HEK293 (cell line): ENCODE measurements around the gene AGAP1.

Experiments used
- CTCF ChIA-PET: fragments of 350-600 bp; formaldehyde crosslinking; extraction: SDS; loops from one replicate; lab custom pipeline; 2021; ENCODE audit warnings: antibody characterized with exemption; lab: Yijun Ruan, JAX
- POLR2A ChIA-PET: fragments of 300-600 bp; formaldehyde crosslinking; extraction: SDS; loops from one replicate; lab custom pipeline; 2020; ENCODE audit warnings: antibody characterized with exemption, inconsistent platforms; lab: Yijun Ruan, JAX
- H3K27ac ChIP-seq: fragments of 200-500 bp; sonication (Bioruptor generic); 2 replicates; pipeline ENCODE4 v1.5.1; 2014; ENCODE audit warnings: low read depth, low read length, control low read depth, inconsistent platforms; ENCODE audit errors: extremely low read depth
- H3K36me3 ChIP-seq, 2 experiments: fragments of 200-500 bp in 1 of 2; sonication (Bioruptor generic) in 1 of 2; 1 replicate in 1 of 2; 2 replicates in 1 of 2; pipeline ENCODE4 v1.5.1; 2014 to 2017; ENCODE audit warnings: inconsistent platforms in 2 of 2, low read length in 2 of 2; ENCODE audit not compliant: control insufficient read depth in 2 of 2, insufficient read depth in 1 of 2
- H3K4me1 ChIP-seq: fragments of 200-500 bp; sonication (Bioruptor generic); 2 replicates; pipeline ENCODE4 v1.5.1; 2014; ENCODE audit warnings: mild to moderate bottlenecking, low read length, inconsistent platforms; ENCODE audit not compliant: control insufficient read depth, insufficient read depth
- H3K4me3 ChIP-seq: 2 replicates; pipeline ENCODE4 v1.5.1; 2011; ENCODE audit warnings: low read depth, mild to moderate bottlenecking, control low read depth, low read length, moderate library complexity
- H3K9me3 ChIP-seq: fragments of 200-500 bp; sonication (Bioruptor generic); 2 replicates; pipeline ENCODE4 v1.5.1; 2014; ENCODE audit warnings: low read depth, low read length, inconsistent platforms; ENCODE audit not compliant: control insufficient read depth, insufficient read depth
- GLI4 ChIP-seq: fragments of 450-650 bp; formaldehyde crosslinking; IDR thresholded peaks from 2 replicates; pipeline ENCODE4 v1.5.1; 2016; ENCODE audit warnings: missing biosample characterization, missing genetic modification characterization
- HOXD13 ChIP-seq: sonication (generic); formaldehyde crosslinking; IDR thresholded peaks from 2 replicates; pipeline ENCODE4 v1.8.0; 2022; ENCODE audit warnings: missing genetic modification reagents, borderline replicate concordance
- OVOL3 ChIP-seq: fragments of 450-650 bp; formaldehyde crosslinking; IDR thresholded peaks from 2 replicates; pipeline ENCODE4 v1.5.1; 2016; ENCODE audit warnings: missing biosample characterization, missing genetic modification characterization
- SP2 ChIP-seq: fragments of 450-650 bp; formaldehyde crosslinking; IDR thresholded peaks from 2 replicates; pipeline ENCODE4 v1.5.1; 2016; ENCODE audit warnings: missing biosample characterization, missing genetic modification characterization
- ZFP3 ChIP-seq: fragments of 450-650 bp; formaldehyde crosslinking; IDR thresholded peaks from 2 replicates; pipeline ENCODE4 v1.5.1; 2016; ENCODE audit warnings: low read depth, missing biosample characterization, missing genetic modification characterization
- ZFP41 ChIP-seq: fragments of 450-650 bp; formaldehyde crosslinking; IDR thresholded peaks from 2 replicates; pipeline ENCODE4 v1.5.1; 2016; ENCODE audit warnings: missing biosample characterization, missing genetic modification characterization, borderline replicate concordance
- ZNF112 ChIP-seq: fragments of 450-650 bp; formaldehyde crosslinking; IDR thresholded peaks from 2 replicates; pipeline ENCODE4 v1.5.0; 2017; ENCODE audit warnings: missing biosample characterization, missing genetic modification characterization
- ZNF132 ChIP-seq: fragments of 450-650 bp; formaldehyde crosslinking; IDR thresholded peaks from 2 replicates; pipeline ENCODE4 v1.5.1; 2017; ENCODE audit warnings: missing biosample characterization, missing genetic modification characterization, borderline replicate concordance
- ZNF133 ChIP-seq: fragments of 450-650 bp; formaldehyde crosslinking; IDR thresholded peaks from 2 replicates; pipeline ENCODE4 v1.5.1; 2016; ENCODE audit warnings: missing biosample characterization, missing genetic modification characterization
- ZNF157 ChIP-seq: fragments of 450-650 bp; formaldehyde crosslinking; IDR thresholded peaks from 2 replicates; pipeline ENCODE4 v1.5.1; 2016; ENCODE audit warnings: missing biosample characterization, missing genetic modification characterization
- ZNF16 ChIP-seq: fragments of 450-650 bp; formaldehyde crosslinking; IDR thresholded peaks from 2 replicates; pipeline ENCODE4 v1.5.1; 2016; ENCODE audit warnings: low read depth, missing biosample characterization, missing genetic modification characterization
- ZNF169 ChIP-seq: fragments of 450-650 bp; formaldehyde crosslinking; IDR thresholded peaks from 2 replicates; pipeline ENCODE4 v1.5.1; 2016; ENCODE audit warnings: missing biosample characterization, missing genetic modification characterization
- ZNF426 ChIP-seq: fragments of 450-650 bp; formaldehyde crosslinking; IDR thresholded peaks from 2 replicates; pipeline ENCODE4 v1.5.1; 2017; ENCODE audit warnings: missing biosample characterization, missing genetic modification characterization, mild to moderate bottlenecking, inconsistent platforms, moderate library complexity
- ZNF555 ChIP-seq: fragments of 450-650 bp; formaldehyde crosslinking; conservative IDR thresholded peaks from 2 replicates; pipeline ENCODE4 v1.5.1; 2017; ENCODE audit warnings: missing biosample characterization, mild to moderate bottlenecking, missing genetic modification characterization, inconsistent platforms
- ZNF558 ChIP-seq: fragments of 450-650 bp; formaldehyde crosslinking; IDR thresholded peaks from 2 replicates; pipeline ENCODE4 v1.5.1; 2016; ENCODE audit warnings: missing biosample characterization, missing genetic modification characterization
- ZNF654 ChIP-seq: fragments of 450-650 bp; formaldehyde crosslinking; IDR thresholded peaks from 2 replicates; pipeline ENCODE4 v1.5.1; 2016; ENCODE audit warnings: low read depth, missing biosample characterization, missing genetic modification characterization
- ZNF664 ChIP-seq: fragments of 450-650 bp; formaldehyde crosslinking; IDR thresholded peaks from 2 replicates; pipeline ENCODE4 v1.5.1; 2016; ENCODE audit warnings: missing biosample characterization, missing genetic modification characterization
- TF ChIP-seq, protein P1 (sequence below): fragments of 450-650 bp; formaldehyde crosslinking; IDR thresholded peaks from 2 replicates; pipeline ENCODE4 v1.5.1; 2016; ENCODE audit warnings: missing biosample characterization, missing genetic modification characterization, low read depth
- TF ChIP-seq, protein P2 (sequence below): fragments of 450-650 bp; formaldehyde crosslinking; IDR thresholded peaks from 2 replicates; pipeline ENCODE4 v1.5.1; 2016; ENCODE audit warnings: missing biosample characterization, missing genetic modification characterization, borderline replicate concordance
- TF ChIP-seq, protein P3 (sequence below): fragments of 450-650 bp; formaldehyde crosslinking; IDR thresholded peaks from 2 replicates; pipeline ENCODE4 v1.5.1; 2016; ENCODE audit warnings: missing biosample characterization, missing genetic modification characterization
- TF ChIP-seq, protein P4 (sequence below): fragments of 450-650 bp; formaldehyde crosslinking; IDR thresholded peaks from 2 replicates; pipeline ENCODE4 v1.5.1; 2016; ENCODE audit warnings: missing biosample characterization, missing genetic modification characterization, borderline replicate concordance

AGAP1 gene

DNA sequence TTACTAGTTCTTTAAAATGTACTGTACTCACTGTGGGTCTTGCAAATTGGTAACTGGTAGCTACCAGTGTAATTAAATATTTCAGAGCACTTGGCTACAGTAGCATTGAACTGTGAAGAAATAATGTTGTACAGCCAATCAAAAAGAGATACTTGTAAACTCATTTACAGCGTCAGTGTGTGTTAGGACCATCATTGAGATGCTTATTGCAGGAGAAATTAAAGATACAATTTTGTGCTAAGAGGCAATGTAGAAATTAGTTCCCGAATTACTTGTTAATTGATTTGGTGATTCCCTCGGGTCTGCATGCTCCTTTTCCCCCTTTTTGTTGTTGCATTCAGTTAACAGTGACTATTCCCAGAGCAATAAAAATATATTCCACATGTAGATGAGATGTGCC is 330.5 kb downstream of the AGAP1 start (continued):
- TF ChIP-seq, protein P1, sequence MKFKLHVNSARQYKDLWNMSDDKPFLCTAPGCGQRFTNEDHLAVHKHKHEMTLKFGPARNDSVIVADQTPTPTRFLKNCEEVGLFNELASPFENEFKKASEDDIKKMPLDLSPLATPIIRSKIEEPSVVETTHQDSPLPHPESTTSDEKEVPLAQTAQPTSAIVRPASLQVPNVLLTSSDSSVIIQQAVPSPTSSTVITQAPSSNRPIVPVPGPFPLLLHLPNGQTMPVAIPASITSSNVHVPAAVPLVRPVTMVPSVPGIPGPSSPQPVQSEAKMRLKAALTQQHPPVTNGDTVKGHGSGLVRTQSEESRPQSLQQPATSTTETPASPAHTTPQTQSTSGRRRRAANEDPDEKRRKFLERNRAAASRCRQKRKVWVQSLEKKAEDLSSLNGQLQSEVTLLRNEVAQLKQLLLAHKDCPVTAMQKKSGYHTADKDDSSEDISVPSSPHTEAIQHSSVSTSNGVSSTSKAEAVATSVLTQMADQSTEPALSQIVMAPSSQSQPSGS (tag by site-specific recombination), result no peak

DNA sequence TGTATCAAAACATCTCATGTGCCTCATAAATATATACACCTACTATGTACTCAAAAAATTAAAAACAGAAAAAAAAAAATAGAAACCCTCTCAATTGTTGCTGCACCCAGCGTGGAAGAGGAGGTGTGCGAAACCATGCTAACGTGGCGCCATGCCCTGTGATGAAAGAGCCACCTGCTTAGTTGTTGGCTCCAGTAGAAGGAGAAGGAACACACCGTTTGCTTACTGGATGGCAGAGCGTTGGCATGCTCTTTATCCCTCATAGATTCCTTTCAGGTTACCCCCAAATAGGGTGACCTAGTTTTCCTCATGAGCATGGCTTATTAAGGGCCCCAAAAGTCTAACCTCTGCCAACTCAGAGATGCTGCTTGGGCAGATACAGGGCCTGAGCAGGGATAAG is 332.1 kb downstream of the AGAP1 start:
- no peaks in the 10 kb centered on the region for H3K4me1 ChIP-seq
- TF ChIP-seq, protein P2, sequence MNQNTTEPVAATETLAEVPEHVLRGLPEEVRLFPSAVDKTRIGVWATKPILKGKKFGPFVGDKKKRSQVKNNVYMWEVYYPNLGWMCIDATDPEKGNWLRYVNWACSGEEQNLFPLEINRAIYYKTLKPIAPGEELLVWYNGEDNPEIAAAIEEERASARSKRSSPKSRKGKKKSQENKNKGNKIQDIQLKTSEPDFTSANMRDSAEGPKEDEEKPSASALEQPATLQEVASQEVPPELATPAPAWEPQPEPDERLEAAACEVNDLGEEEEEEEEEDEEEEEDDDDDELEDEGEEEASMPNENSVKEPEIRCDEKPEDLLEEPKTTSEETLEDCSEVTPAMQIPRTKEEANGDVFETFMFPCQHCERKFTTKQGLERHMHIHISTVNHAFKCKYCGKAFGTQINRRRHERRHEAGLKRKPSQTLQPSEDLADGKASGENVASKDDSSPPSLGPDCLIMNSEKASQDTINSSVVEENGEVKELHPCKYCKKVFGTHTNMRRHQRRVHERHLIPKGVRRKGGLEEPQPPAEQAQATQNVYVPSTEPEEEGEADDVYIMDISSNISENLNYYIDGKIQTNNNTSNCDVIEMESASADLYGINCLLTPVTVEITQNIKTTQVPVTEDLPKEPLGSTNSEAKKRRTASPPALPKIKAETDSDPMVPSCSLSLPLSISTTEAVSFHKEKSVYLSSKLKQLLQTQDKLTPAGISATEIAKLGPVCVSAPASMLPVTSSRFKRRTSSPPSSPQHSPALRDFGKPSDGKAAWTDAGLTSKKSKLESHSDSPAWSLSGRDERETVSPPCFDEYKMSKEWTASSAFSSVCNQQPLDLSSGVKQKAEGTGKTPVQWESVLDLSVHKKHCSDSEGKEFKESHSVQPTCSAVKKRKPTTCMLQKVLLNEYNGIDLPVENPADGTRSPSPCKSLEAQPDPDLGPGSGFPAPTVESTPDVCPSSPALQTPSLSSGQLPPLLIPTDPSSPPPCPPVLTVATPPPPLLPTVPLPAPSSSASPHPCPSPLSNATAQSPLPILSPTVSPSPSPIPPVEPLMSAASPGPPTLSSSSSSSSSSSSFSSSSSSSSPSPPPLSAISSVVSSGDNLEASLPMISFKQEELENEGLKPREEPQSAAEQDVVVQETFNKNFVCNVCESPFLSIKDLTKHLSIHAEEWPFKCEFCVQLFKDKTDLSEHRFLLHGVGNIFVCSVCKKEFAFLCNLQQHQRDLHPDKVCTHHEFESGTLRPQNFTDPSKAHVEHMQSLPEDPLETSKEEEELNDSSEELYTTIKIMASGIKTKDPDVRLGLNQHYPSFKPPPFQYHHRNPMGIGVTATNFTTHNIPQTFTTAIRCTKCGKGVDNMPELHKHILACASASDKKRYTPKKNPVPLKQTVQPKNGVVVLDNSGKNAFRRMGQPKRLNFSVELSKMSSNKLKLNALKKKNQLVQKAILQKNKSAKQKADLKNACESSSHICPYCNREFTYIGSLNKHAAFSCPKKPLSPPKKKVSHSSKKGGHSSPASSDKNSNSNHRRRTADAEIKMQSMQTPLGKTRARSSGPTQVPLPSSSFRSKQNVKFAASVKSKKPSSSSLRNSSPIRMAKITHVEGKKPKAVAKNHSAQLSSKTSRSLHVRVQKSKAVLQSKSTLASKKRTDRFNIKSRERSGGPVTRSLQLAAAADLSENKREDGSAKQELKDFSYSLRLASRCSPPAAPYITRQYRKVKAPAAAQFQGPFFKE (tag by site-specific recombination), result no peak
- TF ChIP-seq HOXD13 (CRISPR knock-in tag) (no peak), ZNF112 (no peak), ZNF558 (no peak), OVOL3 (tag by site-specific recombination) (no peak), ZNF664 (tag by site-specific recombination) (no peak), ZNF654 (tag by site-specific recombination) (no peak), ZNF132 (no peak), ZNF16 (tag by site-specific recombination) (no peak), ZNF426 (tag by site-specific recombination) (no peak), ZFP3 (no peak), ZFP41 (tag by site-specific recombination) (no peak), GLI4 (tag by site-specific recombination) (no peak), ZNF133 (tag by site-specific recombination) (no peak), SP2 (tag by site-specific recombination) (no peak), ZNF555 (tag by site-specific recombination) (no peak), ZNF169 (no peak), ZNF157 (tag by site-specific recombination) (no peak)
- TF ChIP-seq, protein P3, sequence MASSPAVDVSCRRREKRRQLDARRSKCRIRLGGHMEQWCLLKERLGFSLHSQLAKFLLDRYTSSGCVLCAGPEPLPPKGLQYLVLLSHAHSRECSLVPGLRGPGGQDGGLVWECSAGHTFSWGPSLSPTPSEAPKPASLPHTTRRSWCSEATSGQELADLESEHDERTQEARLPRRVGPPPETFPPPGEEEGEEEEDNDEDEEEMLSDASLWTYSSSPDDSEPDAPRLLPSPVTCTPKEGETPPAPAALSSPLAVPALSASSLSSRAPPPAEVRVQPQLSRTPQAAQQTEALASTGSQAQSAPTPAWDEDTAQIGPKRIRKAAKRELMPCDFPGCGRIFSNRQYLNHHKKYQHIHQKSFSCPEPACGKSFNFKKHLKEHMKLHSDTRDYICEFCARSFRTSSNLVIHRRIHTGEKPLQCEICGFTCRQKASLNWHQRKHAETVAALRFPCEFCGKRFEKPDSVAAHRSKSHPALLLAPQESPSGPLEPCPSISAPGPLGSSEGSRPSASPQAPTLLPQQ, result no peak
- TF ChIP-seq, protein P4, sequence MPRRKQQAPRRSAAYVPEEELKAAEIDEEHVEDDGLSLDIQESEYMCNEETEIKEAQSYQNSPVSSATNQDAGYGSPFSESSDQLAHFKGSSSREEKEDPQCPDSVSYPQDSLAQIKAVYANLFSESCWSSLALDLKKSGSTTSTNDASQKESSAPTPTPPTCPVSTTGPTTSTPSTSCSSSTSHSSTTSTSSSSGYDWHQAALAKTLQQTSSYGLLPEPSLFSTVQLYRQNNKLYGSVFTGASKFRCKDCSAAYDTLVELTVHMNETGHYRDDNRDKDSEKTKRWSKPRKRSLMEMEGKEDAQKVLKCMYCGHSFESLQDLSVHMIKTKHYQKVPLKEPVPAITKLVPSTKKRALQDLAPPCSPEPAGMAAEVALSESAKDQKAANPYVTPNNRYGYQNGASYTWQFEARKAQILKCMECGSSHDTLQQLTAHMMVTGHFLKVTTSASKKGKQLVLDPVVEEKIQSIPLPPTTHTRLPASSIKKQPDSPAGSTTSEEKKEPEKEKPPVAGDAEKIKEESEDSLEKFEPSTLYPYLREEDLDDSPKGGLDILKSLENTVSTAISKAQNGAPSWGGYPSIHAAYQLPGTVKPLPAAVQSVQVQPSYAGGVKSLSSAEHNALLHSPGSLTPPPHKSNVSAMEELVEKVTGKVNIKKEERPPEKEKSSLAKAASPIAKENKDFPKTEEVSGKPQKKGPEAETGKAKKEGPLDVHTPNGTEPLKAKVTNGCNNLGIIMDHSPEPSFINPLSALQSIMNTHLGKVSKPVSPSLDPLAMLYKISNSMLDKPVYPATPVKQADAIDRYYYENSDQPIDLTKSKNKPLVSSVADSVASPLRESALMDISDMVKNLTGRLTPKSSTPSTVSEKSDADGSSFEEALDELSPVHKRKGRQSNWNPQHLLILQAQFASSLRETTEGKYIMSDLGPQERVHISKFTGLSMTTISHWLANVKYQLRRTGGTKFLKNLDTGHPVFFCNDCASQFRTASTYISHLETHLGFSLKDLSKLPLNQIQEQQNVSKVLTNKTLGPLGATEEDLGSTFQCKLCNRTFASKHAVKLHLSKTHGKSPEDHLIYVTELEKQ, result no peak
- TF ChIP-seq, all 188 proteins: peak for 0
- H3K27ac ChIP-seq, result no peak overlapping the region
- H3K4me3 ChIP-seq, result no peak overlapping the region
- H3K36me3 ChIP-seq, result peaks cover 0 to 3% of the 10 kb centered on the region in 2 experiments; a peak in 1 of 3 replicates
- ChIA-PET CTCF (interaction anchor here (1.3 kb wide), 1 partner anchor 46 kb away, joined by 4 read pairs; no protein-coding TSS in a partner anchor), POLR2A (no interaction called here)
- H3K9me3 ChIP-seq, result no peaks in the 10 kb centered on the region
